Measurements from ENCODE around the gene OVCH2. TPM values are rescaled to one million over a fixed set of nuclear protein-coding genes. Genes with fewer than 3 reads are reported as not detected.
"Not testable (repeated sequence)": the region's sequence is repeated elsewhere in the genome, so short reads cannot be mapped to it uniquely, and the experiment has no call there.

OVCH2 gene
- not detected in 2 replicates for total RNA-seq
- long read RNA-seq, result 0 reads

GRCh38 chr11:7706377-7706776 is at the start of gene OVCH2:
TSS of gene OVCH2 (minus strand) at chr11:7706477. CDS start at chr11:7706394, 83 bp downstream.
- Mint-ChIP-seq H3K4me1 (ENCODE audit: unreplicated experiment) (no peaks in the 10 kb centered on the region), H3K27ac (ENCODE audit: unreplicated experiment) (no peak within 1 kb of the TSS), H3K36me3 (ENCODE audit: unreplicated experiment) (no peaks in the 10 kb centered on the region), H3K27me3 (ENCODE audit: unreplicated experiment) (peaks cover 50% of the 10 kb centered on the region), H3K4me3 (ENCODE audit: unreplicated experiment) (no peak within 1 kb of the TSS), H3K9me3 (ENCODE audit: unreplicated experiment) (no peaks in the 10 kb centered on the region)
- TF ChIP-seq CTCF (IDR thresholded peaks at IDR 0.05), result no peak
- no peak for DNase-seq (ENCODE audit: extremely low spot score, unreplicated experiment)

GRCh38 chr11:7749456-7749855 is 43.2 kb upstream of the OVCH2 start:
- Mint-ChIP-seq H3K9me3 (ENCODE audit: unreplicated experiment) (no peaks in the 10 kb centered on the region), H3K4me1 (ENCODE audit: unreplicated experiment) (no peaks in the 10 kb centered on the region), H3K36me3 (ENCODE audit: unreplicated experiment) (no peaks in the 10 kb centered on the region), H3K27ac (ENCODE audit: unreplicated experiment) (no peak overlapping the region), H3K27me3 (ENCODE audit: unreplicated experiment) (no peaks in the 10 kb centered on the region), H3K4me3 (ENCODE audit: unreplicated experiment) (no peak overlapping the region)
- no peak for TF ChIP-seq CTCF (IDR thresholded peaks at IDR 0.05)
- no peak for DNase-seq (ENCODE audit: extremely low spot score, unreplicated experiment)

- not testable (repeated sequence) for H3K27me3 Mint-ChIP-seq (ENCODE audit: unreplicated experiment); H3K27ac Mint-ChIP-seq (ENCODE audit: unreplicated experiment); DNase-seq (ENCODE audit: extremely low spot score, unreplicated experiment); H3K4me3 Mint-ChIP-seq (ENCODE audit: unreplicated experiment); H3K9me3 Mint-ChIP-seq (ENCODE audit: unreplicated experiment); H3K36me3 Mint-ChIP-seq (ENCODE audit: unreplicated experiment); H3K4me1 Mint-ChIP-seq (ENCODE audit: unreplicated experiment)
Observed at GRCh38 chr11:7734767-7735166, 28.5 kb upstream of the OVCH2 start.

GRCh38 chr11:7714786-7715185 is 8.5 kb upstream of the OVCH2 start:
- peaks cover 31% of the 10 kb centered on the region for H3K27me3 Mint-ChIP-seq (ENCODE audit: unreplicated experiment)
- no peak overlapping the region for H3K4me3 Mint-ChIP-seq (ENCODE audit: unreplicated experiment)
- no peaks in the 10 kb centered on the region for H3K36me3 Mint-ChIP-seq (ENCODE audit: unreplicated experiment)
- TF ChIP-seq CTCF (IDR thresholded peaks at IDR 0.05), result no peak
- DNase-seq (ENCODE audit: extremely low spot score, unreplicated experiment), result no peak
- no peaks in the 10 kb centered on the region for H3K9me3 Mint-ChIP-seq (ENCODE audit: unreplicated experiment)
- H3K27ac Mint-ChIP-seq (ENCODE audit: unreplicated experiment), result no peak overlapping the region
- H3K4me1 Mint-ChIP-seq (ENCODE audit: unreplicated experiment), result no peaks in the 10 kb centered on the region

GRCh38 chr11:7703740-7704139 is 2.5 kb downstream of the OVCH2 start:
- H3K27me3 Mint-ChIP-seq (ENCODE audit: unreplicated experiment), result peaks cover 65% of the 10 kb centered on the region
- no peak overlapping the region for H3K27ac Mint-ChIP-seq (ENCODE audit: unreplicated experiment)
- no peak for DNase-seq (ENCODE audit: extremely low spot score, unreplicated experiment)
- no peaks in the 10 kb centered on the region for H3K9me3 Mint-ChIP-seq (ENCODE audit: unreplicated experiment)
- no peak for TF ChIP-seq CTCF (IDR thresholded peaks at IDR 0.05)
- no peaks in the 10 kb centered on the region for H3K4me1 Mint-ChIP-seq (ENCODE audit: unreplicated experiment)
- no peaks in the 10 kb centered on the region for H3K36me3 Mint-ChIP-seq (ENCODE audit: unreplicated experiment)
- H3K4me3 Mint-ChIP-seq (ENCODE audit: unreplicated experiment), result no peak overlapping the region

GRCh38 chr11:7696424-7696823 is 9.9 kb downstream of the OVCH2 start:
- H3K4me3 Mint-ChIP-seq (ENCODE audit: unreplicated experiment), result no peak overlapping the region
- no peaks in the 10 kb centered on the region for H3K4me1 Mint-ChIP-seq (ENCODE audit: unreplicated experiment)
- no peak for TF ChIP-seq CTCF (IDR thresholded peaks at IDR 0.05)
- DNase-seq (ENCODE audit: extremely low spot score, unreplicated experiment), result no peak
- no peaks in the 10 kb centered on the region for H3K9me3 Mint-ChIP-seq (ENCODE audit: unreplicated experiment)
- no peak overlapping the region for H3K27ac Mint-ChIP-seq (ENCODE audit: unreplicated experiment)
- H3K36me3 Mint-ChIP-seq (ENCODE audit: unreplicated experiment), result no peaks in the 10 kb centered on the region
- H3K27me3 Mint-ChIP-seq (ENCODE audit: unreplicated experiment), result peaks cover 51% of the 10 kb centered on the region
